Measurements from ENCODE around the gene ITPK1. TPM values are rescaled to one million over a fixed set of nuclear protein-coding genes. Genes with fewer than 3 reads are reported as not detected.

ITPK1 gene
- total RNA-seq, 2 donors from 2014 or later: 77.1 to 118 TPM

DNA sequence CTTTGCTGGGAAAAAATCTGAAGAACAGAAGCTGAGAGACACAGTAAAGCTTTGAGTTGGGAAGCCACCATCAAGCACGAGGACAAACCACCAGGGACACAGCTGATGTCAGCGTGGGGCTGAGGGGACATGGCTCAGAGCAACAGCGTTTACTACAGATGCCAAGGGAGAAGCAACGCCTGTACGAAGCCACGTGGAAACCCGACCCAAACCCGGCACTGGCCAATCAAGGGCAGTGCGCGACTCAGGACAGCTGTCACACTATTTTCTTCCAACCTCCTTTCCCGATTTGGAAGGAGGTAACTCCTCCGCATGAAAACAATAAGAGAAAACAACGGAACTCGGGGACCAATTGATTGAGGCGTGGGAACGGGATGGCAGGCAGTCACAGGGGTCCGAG lies 213.0 kb downstream of the ITPK1 start:
- no peaks in the 10 kb centered on the region for H3K9me3 ChIP-seq
- TF ChIP-seq, protein P1, sequence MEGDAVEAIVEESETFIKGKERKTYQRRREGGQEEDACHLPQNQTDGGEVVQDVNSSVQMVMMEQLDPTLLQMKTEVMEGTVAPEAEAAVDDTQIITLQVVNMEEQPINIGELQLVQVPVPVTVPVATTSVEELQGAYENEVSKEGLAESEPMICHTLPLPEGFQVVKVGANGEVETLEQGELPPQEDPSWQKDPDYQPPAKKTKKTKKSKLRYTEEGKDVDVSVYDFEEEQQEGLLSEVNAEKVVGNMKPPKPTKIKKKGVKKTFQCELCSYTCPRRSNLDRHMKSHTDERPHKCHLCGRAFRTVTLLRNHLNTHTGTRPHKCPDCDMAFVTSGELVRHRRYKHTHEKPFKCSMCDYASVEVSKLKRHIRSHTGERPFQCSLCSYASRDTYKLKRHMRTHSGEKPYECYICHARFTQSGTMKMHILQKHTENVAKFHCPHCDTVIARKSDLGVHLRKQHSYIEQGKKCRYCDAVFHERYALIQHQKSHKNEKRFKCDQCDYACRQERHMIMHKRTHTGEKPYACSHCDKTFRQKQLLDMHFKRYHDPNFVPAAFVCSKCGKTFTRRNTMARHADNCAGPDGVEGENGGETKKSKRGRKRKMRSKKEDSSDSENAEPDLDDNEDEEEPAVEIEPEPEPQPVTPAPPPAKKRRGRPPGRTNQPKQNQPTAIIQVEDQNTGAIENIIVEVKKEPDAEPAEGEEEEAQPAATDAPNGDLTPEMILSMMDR (IDR thresholded peaks at IDR 0.05): no peak
- TF ChIP-seq POLR2AphosphoS5 (IDR thresholded peaks at IDR 0.05) (no peak), POLR2A (IDR thresholded peaks at IDR 0.05) (no peak)
- H3K27ac ChIP-seq: no peak overlapping the region
- WGBS: 6% methylated on average over 17 of the region's 17 CpGs
- DNase-seq (ENCODE audit: low spot score): no peak
- peaks cover 3% of the 10 kb centered on the region for H3K27me3 ChIP-seq (replicated peaks; ENCODE audit: insufficient read depth)
- H3K4me3 ChIP-seq: no peak overlapping the region
- no peaks in the 10 kb centered on the region for H3K36me3 ChIP-seq
- intact Hi-C loops (cut with DNase I): no loop called here
- no peaks in the 10 kb centered on the region for H3K4me1 ChIP-seq (replicated peaks)

DNA sequence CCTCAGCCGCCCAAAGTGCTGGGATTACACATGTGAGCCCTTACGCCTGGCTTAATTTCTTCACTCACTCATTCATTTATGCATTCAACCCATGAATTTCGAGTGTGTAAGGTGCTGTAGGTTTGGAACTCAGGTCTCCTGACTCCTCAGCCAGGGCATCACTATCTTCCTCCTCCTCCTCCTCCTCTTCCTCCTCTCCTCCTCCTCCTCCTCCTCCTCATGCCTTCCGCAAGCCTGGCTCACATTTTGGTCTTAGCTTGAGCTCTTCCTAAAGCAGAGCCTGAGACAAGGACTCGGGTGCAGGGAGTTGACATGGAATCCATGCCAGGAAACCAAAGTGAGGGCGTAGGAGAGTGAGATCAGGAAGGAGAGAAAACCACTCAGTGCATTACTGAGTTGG lies 213.5 kb downstream of the ITPK1 start:
- H3K27ac ChIP-seq: no peak overlapping the region
- no peaks in the 10 kb centered on the region for H3K4me1 ChIP-seq (replicated peaks)
- H3K4me3 ChIP-seq: no peak overlapping the region
- peaks cover 3% of the 10 kb centered on the region for H3K27me3 ChIP-seq (replicated peaks; ENCODE audit: insufficient read depth)
- intact Hi-C loops (cut with DNase I): no loop called here
- H3K9me3 ChIP-seq: no peaks in the 10 kb centered on the region
- DNase-seq (ENCODE audit: low spot score): no peak
- no peaks in the 10 kb centered on the region for H3K36me3 ChIP-seq
- TF ChIP-seq POLR2AphosphoS5 (IDR thresholded peaks at IDR 0.05): no peak
- TF ChIP-seq, protein P1 (IDR thresholded peaks at IDR 0.05): no peak
- TF ChIP-seq POLR2A (IDR thresholded peaks at IDR 0.05): no peak
- 68% methylated on average over 6 of the region's 6 CpGs for WGBS

DNA sequence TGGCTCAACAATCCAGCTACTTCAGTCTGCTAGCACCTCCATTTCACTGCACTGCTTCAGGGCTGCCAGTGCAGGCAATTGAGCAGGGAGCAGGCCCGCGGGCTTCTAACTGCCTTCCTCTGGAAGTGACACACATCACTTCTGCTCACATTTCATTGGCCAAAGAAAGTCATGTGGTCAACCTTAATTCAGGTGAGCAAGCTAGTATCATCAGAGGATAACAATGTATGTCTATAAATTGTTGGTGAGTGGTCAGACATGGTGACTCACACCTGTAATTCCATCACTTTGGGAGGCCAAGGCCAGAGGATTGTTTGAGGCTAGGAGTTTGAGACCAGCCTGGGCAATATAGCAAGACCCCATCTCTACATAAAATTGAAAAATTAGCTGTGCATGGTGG lies 215.1 kb downstream of the ITPK1 start:
- no peak for DNase-seq (ENCODE audit: low spot score)
- TF ChIP-seq, protein P1 (IDR thresholded peaks at IDR 0.05): no peak
- no peak for TF ChIP-seq POLR2A (IDR thresholded peaks at IDR 0.05)
- no peak for TF ChIP-seq POLR2AphosphoS5 (IDR thresholded peaks at IDR 0.05)
- no peaks in the 10 kb centered on the region for H3K4me1 ChIP-seq (replicated peaks)
- H3K36me3 ChIP-seq: no peaks in the 10 kb centered on the region
- H3K4me3 ChIP-seq: no peak overlapping the region
- no peak overlapping the region for H3K27ac ChIP-seq
- H3K9me3 ChIP-seq: no peaks in the 10 kb centered on the region
- peaks cover 3% of the 10 kb centered on the region for H3K27me3 ChIP-seq (replicated peaks; ENCODE audit: insufficient read depth)
- WGBS: 93% methylated on average over 2 of the region's 2 CpGs
- intact Hi-C loops (cut with DNase I): no loop called here

DNA sequence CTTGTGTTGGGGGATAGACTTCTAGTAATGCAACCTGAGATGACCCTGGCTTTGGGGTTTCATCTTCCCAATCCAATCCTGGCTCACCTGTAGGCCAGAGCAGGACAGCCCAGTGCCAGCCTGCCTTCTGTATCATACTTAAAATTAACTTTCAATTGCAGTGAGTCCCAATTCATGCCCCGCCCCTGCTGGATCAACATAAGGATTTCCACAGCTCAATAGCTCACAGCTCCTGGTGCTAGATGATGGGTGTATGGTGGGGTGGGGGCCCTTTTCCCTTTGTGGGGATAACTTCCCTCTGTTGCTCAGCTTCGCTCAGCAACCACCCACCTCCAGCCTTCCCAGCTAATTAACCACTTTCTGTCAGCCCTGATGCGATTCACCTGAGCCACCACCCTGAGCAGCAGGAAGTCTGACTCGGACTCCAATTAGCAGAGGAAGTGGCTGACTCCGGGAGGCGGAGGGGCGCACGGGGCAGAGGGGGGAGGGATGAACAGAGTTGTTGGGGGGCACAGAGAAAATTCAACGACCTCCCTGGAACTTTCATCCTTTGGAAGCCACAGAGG lies 217.1 kb downstream of the ITPK1 start:
- H3K9me3 ChIP-seq: no peaks in the 10 kb centered on the region
- TF ChIP-seq, protein P1 (IDR thresholded peaks at IDR 0.05): no peak
- TF ChIP-seq POLR2A (IDR thresholded peaks at IDR 0.05): no peak
- no peak for TF ChIP-seq POLR2AphosphoS5 (IDR thresholded peaks at IDR 0.05)
- no peaks in the 10 kb centered on the region for H3K4me1 ChIP-seq (replicated peaks)
- WGBS: 58% methylated on average over 9 of the region's 9 CpGs
- no peak overlapping the region for H3K4me3 ChIP-seq
- DNase-seq (ENCODE audit: low spot score): no peak
- H3K27ac ChIP-seq: no peak overlapping the region
- H3K36me3 ChIP-seq: no peaks in the 10 kb centered on the region
- intact Hi-C loops (cut with DNase I): no loop called here
- peaks cover 3% of the 10 kb centered on the region for H3K27me3 ChIP-seq (replicated peaks; ENCODE audit: insufficient read depth)

DNA sequence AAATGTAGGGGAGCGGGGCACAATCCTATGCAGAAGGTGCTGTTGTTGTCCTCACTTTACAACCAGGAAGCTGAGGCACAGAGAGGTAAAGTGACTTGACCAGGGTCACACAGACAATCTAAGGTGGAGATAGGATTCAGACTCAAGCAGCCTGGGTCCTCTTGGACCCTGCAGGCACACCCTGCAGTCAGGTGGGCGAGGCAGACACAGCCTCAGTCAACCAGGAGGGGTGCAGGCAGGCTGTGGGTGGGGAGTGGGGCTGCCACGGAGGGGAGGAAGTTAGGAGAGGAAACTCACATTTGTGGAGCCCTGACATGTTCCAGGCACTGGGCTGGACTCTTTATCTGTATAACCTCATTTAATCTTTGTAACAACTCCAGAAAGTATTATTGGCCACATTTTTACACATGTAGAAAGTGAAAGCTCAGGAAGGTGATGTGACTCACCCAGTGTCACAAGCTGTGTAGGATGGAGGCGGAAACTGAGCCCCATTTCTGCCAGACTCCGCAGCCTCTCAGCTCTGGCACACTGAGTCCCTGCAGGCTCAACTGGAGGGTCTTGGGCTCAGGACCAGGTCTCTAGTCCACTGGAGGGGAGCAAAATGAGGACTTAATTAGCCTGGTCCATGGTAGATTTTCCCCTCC lies 217.7 kb downstream of the ITPK1 start:
- Histone ChIP-seq H3K9me3 (no peaks in the 10 kb centered on the region), H3K27ac (no peak overlapping the region), H3K4me1 (replicated peaks) (no peaks in the 10 kb centered on the region), H3K27me3 (replicated peaks; ENCODE audit: insufficient read depth) (peaks cover 3% of the 10 kb centered on the region), H3K36me3 (no peaks in the 10 kb centered on the region), H3K4me3 (no peak overlapping the region)
- WGBS: 81% methylated on average over 5 of the region's 5 CpGs
- intact Hi-C loops (cut with DNase I): no loop called here
- no peak for DNase-seq (ENCODE audit: low spot score)
- TF ChIP-seq POLR2A (IDR thresholded peaks at IDR 0.05) (no peak), POLR2AphosphoS5 (IDR thresholded peaks at IDR 0.05) (no peak)
- TF ChIP-seq, protein P1 (IDR thresholded peaks at IDR 0.05): no peak

All from prostate gland (tissue), 2 donors.